GM18519 (cell line): ENCODE measurements around the gene KCNS1.
"Not testable (repeated sequence)": the region's sequence is repeated elsewhere in the genome, so short reads cannot be mapped to it uniquely, and the experiment has no call there.

Experiments
- ATAC-seq: cut with Tn5 transposase; IDR thresholded peaks from one replicate; pipeline ENCODE4 v1.9.1; 2021; ENCODE audit warnings: mild to moderate bottlenecking, moderate library complexity; ENCODE audit not compliant: unreplicated experiment, low FRiP score

Gene KCNS1

GRCh38 chr20:45082468-45082867, 18.5 kb downstream of the KCNS1 start:
- ATAC-seq: no peak

- no peak for ATAC-seq
Observed at GRCh38 chr20:45080867-45081624, 19.9 kb downstream of the KCNS1 start.

GRCh38 chr20:45077559-45077958, 23.4 kb downstream of the KCNS1 start:
- ATAC-seq: no peak

GRCh38 chr20:45073221-45073620, 27.7 kb downstream of the KCNS1 start:
- no peak for ATAC-seq

- no peak for ATAC-seq
Observed at GRCh38 chr20:45072066-45072465, 28.9 kb downstream of the KCNS1 start.

GRCh38 chr20:45070932-45071632, 29.8 kb downstream of the KCNS1 start:
- no peak for ATAC-seq

GRCh38 chr20:45069261-45069660, 31.7 kb downstream of the KCNS1 start:
- no peak for ATAC-seq

GRCh38 chr20:45067558-45067957, 33.4 kb downstream of the KCNS1 start:
- ATAC-seq: no peak

GRCh38 chr20:45067087-45067486, 33.8 kb downstream of the KCNS1 start:
- no peak for ATAC-seq

GRCh38 chr20:45066372-45066771, 34.6 kb downstream of the KCNS1 start:
- no peak for ATAC-seq

- no peak for ATAC-seq
Observed at GRCh38 chr20:45064812-45065211, 36.1 kb downstream of the KCNS1 start.

GRCh38 chr20:45063107-45063506, 37.8 kb downstream of the KCNS1 start:
- ATAC-seq: not testable (repeated sequence)

- ATAC-seq: no peak
Observed at GRCh38 chr20:45061244-45061643, 39.7 kb downstream of the KCNS1 start.

GRCh38 chr20:45060294-45060693, 40.6 kb downstream of the KCNS1 start:
- no peak for ATAC-seq

- ATAC-seq: no peak
Observed at GRCh38 chr20:45059022-45059728, 41.8 kb downstream of the KCNS1 start.

GRCh38 chr20:45058168-45058850, 42.6 kb downstream of the KCNS1 start:
- ATAC-seq: no peak

- no peak for ATAC-seq
Observed at GRCh38 chr20:45056473-45057173, 44.3 kb downstream of the KCNS1 start.

GRCh38 chr20:45055056-45055455, 45.9 kb downstream of the KCNS1 start:
- no peak for ATAC-seq

- ATAC-seq: no peak
Observed at GRCh38 chr20:45053430-45054351, 47.2 kb downstream of the KCNS1 start.
